HCT116 (cell line): ENCODE data around the gene INO80. TPM values are rescaled to one million over a fixed set of nuclear protein-coding genes. Genes with fewer than 3 reads are reported as not detected.
A peak's percentile ranks its signal among the peaks of the same experiment; 100 is the strongest.

ENCODE experiments used
- ATAC-seq: fragments of 200-7000 bp; cut with Tn5 transposase; 2 replicates; pipeline ENCODE4 v1.9.1; 2020; ENCODE audit warnings: mild to moderate bottlenecking, moderate library complexity
- Bru-seq: library from RNA; stranded (reverse); fragments of 400-500 nt; gene quantifications from one replicate; lab custom pipeline; 2021; lab: Mats Ljungman, UMichigan
- BruChase-seq, 2 experiments: library from RNA; stranded (reverse); fragments of 400-500 nt; gene quantifications; one replicate each; lab custom pipeline; 2021; lab: Mats Ljungman, UMichigan
- BruUV-seq: library from RNA; stranded (reverse); fragments of 400-500 nt; replicated peaks from 2 replicates; lab custom pipeline; 2021; lab: Mats Ljungman, UMichigan
- CTCF ChIA-PET: fragments of 300-600 bp; sonication (Branson Sonifier 250); formaldehyde crosslinking; loops from one replicate; lab custom pipeline; 2021; ENCODE audit warnings: antibody characterized with exemption; lab: Charles Lee
- POLR2A ChIA-PET: fragments of 300-600, 350-600 bp; sonication (Branson Sonifier 250); formaldehyde crosslinking; loops from one replicate; lab custom pipeline; 2021; ENCODE audit warnings: antibody characterized with exemption; lab: Charles Lee
- RAD21 ChIA-PET, 2 experiments: fragments of 300-600 bp; sonication (Branson Sonifier 250); formaldehyde crosslinking; loops; one replicate each; lab custom pipeline; 2023; ENCODE audit warnings: low total read pairs in 2 of 2; ENCODE audit not compliant: uncharacterized antibody in 2 of 2, unreplicated experiment in 2 of 2, low non-redundant PET in 1 of 2; lab: Charles Lee
- DNase-seq: peaks from one replicate; pipeline ENCODE4 v3.0.0-alpha.2; 2010; ENCODE audit warnings: low read depth, low spot score
- H2AFZ ChIP-seq: fragments of 200-600 bp; shearing (Covaris generic), sonication (generic); 2 replicates; pipeline ENCODE4 v1.6.1; 2017; ENCODE audit warnings: low read depth, mixed run types, mixed read lengths, antibody characterized with exemption, low read length; ENCODE audit not compliant: poor library complexity, severe bottlenecking
- H3K27ac ChIP-seq: 2 replicates; pipeline ENCODE4 v1.5.1; 2012; ENCODE audit warnings: low read depth, low read length
- H3K27me3 ChIP-seq: fragments of 200-600 bp; sonication (generic); 2 replicates; pipeline ENCODE4 v1.6.1; 2016; ENCODE audit warnings: mixed run types, low read length, mixed read lengths; ENCODE audit not compliant: insufficient read depth
- H3K36me3 ChIP-seq, 2 experiments: fragments of 200-500 bp in 1 of 2; fragments of 200-600 bp in 1 of 2; sonication (Bioruptor generic) in 1 of 2; sonication (generic) in 1 of 2; 2 replicates each; pipeline versions ENCODE4 v1.5.1 to v1.6.1; 2014 to 2016; ENCODE audit warnings: low read length in 2 of 2, inconsistent platforms in 1 of 2, mixed read lengths in 1 of 2, mixed run types in 1 of 2; ENCODE audit not compliant: insufficient read depth in 2 of 2, control insufficient read depth in 1 of 2
- H3K4me1 ChIP-seq, 2 experiments: fragments of 200-600 bp in 1 of 2; sonication (generic) in 1 of 2; 2 replicates each; pipeline versions ENCODE4 v1.5.1 to v1.6.1; 2012 to 2017; ENCODE audit warnings: low read length in 2 of 2, inconsistent platforms in 1 of 2, mild to moderate bottlenecking in 1 of 2, mixed read lengths in 1 of 2, mixed run types in 1 of 2, moderate library complexity in 1 of 2; ENCODE audit not compliant: insufficient read depth in 2 of 2, control insufficient read depth in 1 of 2
- H3K4me2 ChIP-seq: fragments of 200-600 bp; sonication (generic); 2 replicates; pipeline ENCODE4 v1.6.1; 2017; ENCODE audit warnings: mixed run types, low read length, mixed read lengths
- H3K4me3 ChIP-seq, 2 experiments: fragments of 200-600 bp in 1 of 2; sonication (generic) in 1 of 2; replicated peaks in 1 of 2; 2 replicates each; pipeline ENCODE4 v1.5.1; 2011 to 2016; ENCODE audit warnings: low read length in 2 of 2, control low read depth in 1 of 2, low read depth in 1 of 2, mild to moderate bottlenecking in 1 of 2, mixed read lengths in 1 of 2, mixed run types in 1 of 2
- H3K79me2 ChIP-seq: fragments of 200-600 bp; sonication (generic); 2 replicates; pipeline ENCODE4 v1.6.1; 2017; ENCODE audit warnings: mild to moderate bottlenecking, mixed run types, low read length, moderate library complexity, mixed read lengths; ENCODE audit not compliant: insufficient read depth
- H3K9ac ChIP-seq: fragments of 200-600 bp; sonication (generic); 2 replicates; pipeline ENCODE4 v1.6.1; 2016; ENCODE audit warnings: low read length, mixed read lengths
- H3K9me2 ChIP-seq: fragments of 200-600 bp; sonication (generic), shearing (Covaris generic); 2 replicates; pipeline ENCODE4 v1.6.1; 2017; ENCODE audit warnings: mixed run types, mild to moderate bottlenecking, moderate library complexity; ENCODE audit not compliant: insufficient read depth
- H3K9me3 ChIP-seq, 2 experiments: fragments of 200-500 bp in 1 of 2; fragments of 200-600 bp in 1 of 2; sonication (Bioruptor generic) in 1 of 2; sonication (generic) in 1 of 2; 2 replicates each; pipeline ENCODE4 v1.6.1; 2014 to 2017; ENCODE audit warnings: low read length in 2 of 2, mixed read lengths in 2 of 2, inconsistent platforms in 1 of 2, low read depth in 1 of 2, mild to moderate bottlenecking in 1 of 2, mixed run types in 1 of 2, moderate library complexity in 1 of 2; ENCODE audit not compliant: control insufficient read depth in 1 of 2, insufficient read depth in 1 of 2
- H4K20me1 ChIP-seq: fragments of 200-600 bp; sonication (generic), shearing (Covaris generic); 2 replicates; pipeline ENCODE4 v1.6.1; 2017; ENCODE audit warnings: mixed run types, mild to moderate bottlenecking, moderate library complexity; ENCODE audit not compliant: insufficient read depth
- CEBPB ChIP-seq: IDR thresholded peaks from 2 replicates; pipeline ENCODE4 v1.6.1; 2012; ENCODE audit warnings: low read depth
- ELF1 ChIP-seq: IDR thresholded peaks from 2 replicates; pipeline ENCODE4 v1.6.1; 2012; ENCODE audit warnings: low read depth, borderline replicate concordance
- POLR2A ChIP-seq: IDR thresholded peaks from 2 replicates; pipeline ENCODE4 v1.7.0; 2011; ENCODE audit warnings: borderline replicate concordance; ENCODE audit not compliant: insufficient read depth, insufficient read length; ENCODE audit errors: extremely low read depth
- SIN3A ChIP-seq: IDR thresholded peaks from 2 replicates; pipeline ENCODE4 v1.6.1; 2012; ENCODE audit warnings: low read depth
- SP1 ChIP-seq: IDR thresholded peaks from 2 replicates; pipeline ENCODE4 v1.6.1; 2012; ENCODE audit warnings: low read depth
- SRF ChIP-seq: IDR thresholded peaks from 2 replicates; pipeline ENCODE4 v1.6.1; 2012; ENCODE audit warnings: low read depth
- TCF7L2 ChIP-seq: IDR thresholded peaks from 2 replicates; pipeline ENCODE4 v1.7.0; 2011; ENCODE audit warnings: borderline replicate concordance, inconsistent platforms; ENCODE audit not compliant: insufficient read depth, insufficient read length; ENCODE audit errors: extremely low read depth
- YY1 ChIP-seq: IDR thresholded peaks from 2 replicates; pipeline ENCODE4 v1.6.1; 2011; ENCODE audit warnings: low read length, low read depth, moderate library complexity, mild to moderate bottlenecking; ENCODE audit not compliant: insufficient replicate concordance; ENCODE audit errors: extremely low read depth
- ZFX ChIP-seq: fragments of 450-650 bp; IDR thresholded peaks from 2 replicates; pipeline ENCODE4 v1.6.1; 2017
- intact Hi-C: fragments of 100-400 bp; cut with micrococcal nuclease; formaldehyde crosslinking; loops from 2 replicates; pipeline ENCODE4 v1.10.0; 2022
- long read RNA-seq: library from polyadenylated mRNA; unstranded; transcript quantifications from one replicate; pipeline ENCODE4 v2.0.0, GENCODE V29; 2021; ENCODE audit not compliant: unreplicated experiment
- polyA plus RNA-seq: library from polyadenylated mRNA; unstranded; fragments of >200 nt; gene quantifications from 2 replicates; pipeline ENCODE4 v1.2.1, GENCODE V29; 2012; ENCODE audit warnings: missing spikeins
- total RNA-seq: library from RNA; stranded (reverse); gene quantifications from one replicate; pipeline ENCODE4 v1.2.1, GENCODE V29; 2021; ENCODE audit not compliant: unreplicated experiment
- TF ChIP-seq, protein P1 (sequence below): IDR thresholded peaks from 2 replicates; pipeline ENCODE4 v1.6.1; 2012
- TF ChIP-seq, protein P2 (sequence below): IDR thresholded peaks from 2 replicates; pipeline ENCODE4 v1.6.1; 2011; ENCODE audit warnings: mild to moderate bottlenecking, low read length, moderate library complexity; ENCODE audit not compliant: insufficient replicate concordance; ENCODE audit errors: extremely low read depth
- TF ChIP-seq, protein P3 (sequence below): IDR thresholded peaks from 2 replicates; pipeline ENCODE4 v1.6.1; 2012; ENCODE audit warnings: low read depth

Gene INO80, protein sequence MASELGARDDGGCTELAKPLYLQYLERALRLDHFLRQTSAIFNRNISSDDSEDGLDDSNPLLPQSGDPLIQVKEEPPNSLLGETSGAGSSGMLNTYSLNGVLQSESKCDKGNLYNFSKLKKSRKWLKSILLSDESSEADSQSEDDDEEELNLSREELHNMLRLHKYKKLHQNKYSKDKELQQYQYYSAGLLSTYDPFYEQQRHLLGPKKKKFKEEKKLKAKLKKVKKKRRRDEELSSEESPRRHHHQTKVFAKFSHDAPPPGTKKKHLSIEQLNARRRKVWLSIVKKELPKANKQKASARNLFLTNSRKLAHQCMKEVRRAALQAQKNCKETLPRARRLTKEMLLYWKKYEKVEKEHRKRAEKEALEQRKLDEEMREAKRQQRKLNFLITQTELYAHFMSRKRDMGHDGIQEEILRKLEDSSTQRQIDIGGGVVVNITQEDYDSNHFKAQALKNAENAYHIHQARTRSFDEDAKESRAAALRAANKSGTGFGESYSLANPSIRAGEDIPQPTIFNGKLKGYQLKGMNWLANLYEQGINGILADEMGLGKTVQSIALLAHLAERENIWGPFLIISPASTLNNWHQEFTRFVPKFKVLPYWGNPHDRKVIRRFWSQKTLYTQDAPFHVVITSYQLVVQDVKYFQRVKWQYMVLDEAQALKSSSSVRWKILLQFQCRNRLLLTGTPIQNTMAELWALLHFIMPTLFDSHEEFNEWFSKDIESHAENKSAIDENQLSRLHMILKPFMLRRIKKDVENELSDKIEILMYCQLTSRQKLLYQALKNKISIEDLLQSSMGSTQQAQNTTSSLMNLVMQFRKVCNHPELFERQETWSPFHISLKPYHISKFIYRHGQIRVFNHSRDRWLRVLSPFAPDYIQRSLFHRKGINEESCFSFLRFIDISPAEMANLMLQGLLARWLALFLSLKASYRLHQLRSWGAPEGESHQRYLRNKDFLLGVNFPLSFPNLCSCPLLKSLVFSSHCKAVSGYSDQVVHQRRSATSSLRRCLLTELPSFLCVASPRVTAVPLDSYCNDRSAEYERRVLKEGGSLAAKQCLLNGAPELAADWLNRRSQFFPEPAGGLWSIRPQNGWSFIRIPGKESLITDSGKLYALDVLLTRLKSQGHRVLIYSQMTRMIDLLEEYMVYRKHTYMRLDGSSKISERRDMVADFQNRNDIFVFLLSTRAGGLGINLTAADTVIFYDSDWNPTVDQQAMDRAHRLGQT (N-terminal part only)
- total RNA-seq (28.2 TPM), Bru-seq, nascent RNA (percentile 88 among the genes with signal in this experiment), BruChase-seq, experiment 1, labeled RNA remaining after a 6-hour chase (percentile 79 among the genes with signal in this experiment), BruChase-seq, experiment 2, labeled RNA remaining after a 2-hour chase (percentile 79 among the genes with signal in this experiment)
- 18.3 and 18.9 TPM in 2 replicates for polyA plus RNA-seq
- long read RNA-seq, full-length matches to known transcripts: 7 of 40 reads
- long read RNA-seq, partial matches to known transcripts: 28 of 40 reads
- long read RNA-seq, other reads (novel, unspliced or antisense): 5 of 40 reads

DNA sequence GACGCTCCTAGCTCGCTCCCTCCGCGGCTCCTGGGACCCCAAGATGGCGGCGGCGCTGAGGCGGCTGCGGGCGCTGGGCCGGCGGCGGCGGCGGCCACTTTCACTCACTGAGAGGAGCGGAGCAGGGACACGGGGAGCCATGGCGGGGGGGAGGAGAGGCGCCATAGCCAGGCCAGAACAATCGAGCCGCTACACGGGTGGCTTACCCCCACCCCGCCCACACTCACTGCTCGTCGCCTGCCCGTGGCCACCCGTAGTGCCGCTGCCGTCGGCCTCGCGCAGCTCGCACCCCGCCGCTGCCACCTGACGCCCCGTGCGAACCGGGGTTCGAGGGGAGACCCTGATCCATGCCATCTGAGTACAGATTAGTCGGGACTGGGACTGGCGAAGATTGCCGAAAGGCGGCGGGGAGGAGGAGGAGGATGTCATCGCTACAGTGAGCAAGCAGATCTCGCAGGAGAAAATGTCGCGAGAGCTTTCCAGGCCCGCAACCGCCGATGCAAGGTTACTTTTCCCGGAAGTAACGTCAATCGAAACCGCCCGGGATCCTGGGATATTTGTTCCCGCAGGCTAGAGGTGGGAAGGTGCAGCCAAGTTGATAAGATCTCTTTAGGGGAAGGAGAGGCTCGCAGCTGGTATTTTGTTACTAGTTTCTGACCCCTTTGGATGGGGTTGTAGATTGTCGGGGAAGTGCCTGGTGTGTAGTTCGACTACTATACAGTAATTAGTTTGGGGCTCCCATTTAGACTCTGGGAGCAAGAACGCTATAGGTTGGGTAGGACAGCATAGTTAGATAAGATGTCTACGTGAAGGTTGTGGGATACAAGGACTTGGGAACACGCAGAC is at the start of gene INO80:
INO80 (minus strand) TSS at position 165 of the 846 bp plus-strand sequence. CDS start 19,970 bp downstream, outside the sequence.
- H3K9me2 ChIP-seq: no peaks in the 10 kb centered on the region
- H3K27ac ChIP-seq: peak within 1 kb of the TSS; percentile 99
- peaks cover 45% of the 10 kb centered on the region for H3K79me2 ChIP-seq
- BruUV-seq: TSS peak; percentile 98
- intact Hi-C loops: loop anchor here (5.0 kb wide), 1 partner anchor 166 kb away; no protein-coding TSS in a partner anchor
- H2AFZ ChIP-seq: no peak within 1 kb of the TSS
- H3K9me3 ChIP-seq: no peaks in the 10 kb centered on the region
- no peaks in the 10 kb centered on the region for H4K20me1 ChIP-seq
- peak; percentile 84 for ATAC-seq
- CTCF ChIA-PET: no interaction called here
- peaks cover 3 to 18% of the 10 kb centered on the region in 2 experiments; a peak in 3 of 4 replicates for H3K4me1 ChIP-seq
- H3K27me3 ChIP-seq: no peaks in the 10 kb centered on the region
- 0 out of 4 replicates have a peak, but pooled peaks cover 0 to 3% of the 10 kb centered on the region in 2 experiments for H3K36me3 ChIP-seq
- H3K4me2 ChIP-seq: peak within 1 kb of the TSS; percentile 95
- peak; percentile 98 for DNase-seq
- POLR2A ChIA-PET: interaction anchor here (0.6 to 1.4 kb wide), 4 partner anchors 10 to 216 kb away, joined by 3 to 9 read pairs (median 4); partner anchors contain the start of gene OIP5
- H3K4me3 ChIP-seq: peak within 1 kb of the TSS; percentile 89 to 96
- RAD21 ChIA-PET: no interaction called here
- H3K9ac ChIP-seq: peak within 1 kb of the TSS; percentile 97
- peak; percentile 95 for TF ChIP-seq POLR2A
- TF ChIP-seq SRF: peak; percentile 95
- TF ChIP-seq CEBPB: peak; percentile 6; the same call in 1 of the 2 replicates
- TF ChIP-seq, protein P1, sequence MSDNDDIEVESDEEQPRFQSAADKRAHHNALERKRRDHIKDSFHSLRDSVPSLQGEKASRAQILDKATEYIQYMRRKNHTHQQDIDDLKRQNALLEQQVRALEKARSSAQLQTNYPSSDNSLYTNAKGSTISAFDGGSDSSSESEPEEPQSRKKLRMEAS: peak; percentile 20; the same call in 1 of the 2 replicates
- TF ChIP-seq SP1: peak; percentile 82
- TF ChIP-seq ELF1: peak; percentile 62; the same call in 1 of the 2 replicates
- TF ChIP-seq TCF7L2: peak; percentile 71
- TF ChIP-seq ZFX: peak; percentile 63; the same call in 1 of the 2 replicates
- TF ChIP-seq, protein P2, sequence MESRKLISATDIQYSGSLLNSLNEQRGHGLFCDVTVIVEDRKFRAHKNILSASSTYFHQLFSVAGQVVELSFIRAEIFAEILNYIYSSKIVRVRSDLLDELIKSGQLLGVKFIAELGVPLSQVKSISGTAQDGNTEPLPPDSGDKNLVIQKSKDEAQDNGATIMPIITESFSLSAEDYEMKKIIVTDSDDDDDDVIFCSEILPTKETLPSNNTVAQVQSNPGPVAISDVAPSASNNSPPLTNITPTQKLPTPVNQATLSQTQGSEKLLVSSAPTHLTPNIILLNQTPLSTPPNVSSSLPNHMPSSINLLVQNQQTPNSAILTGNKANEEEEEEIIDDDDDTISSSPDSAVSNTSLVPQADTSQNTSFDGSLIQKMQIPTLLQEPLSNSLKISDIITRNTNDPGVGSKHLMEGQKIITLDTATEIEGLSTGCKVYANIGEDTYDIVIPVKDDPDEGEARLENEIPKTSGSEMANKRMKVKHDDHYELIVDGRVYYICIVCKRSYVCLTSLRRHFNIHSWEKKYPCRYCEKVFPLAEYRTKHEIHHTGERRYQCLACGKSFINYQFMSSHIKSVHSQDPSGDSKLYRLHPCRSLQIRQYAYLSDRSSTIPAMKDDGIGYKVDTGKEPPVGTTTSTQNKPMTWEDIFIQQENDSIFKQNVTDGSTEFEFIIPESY: peak; percentile 95
- TF ChIP-seq, protein P3, sequence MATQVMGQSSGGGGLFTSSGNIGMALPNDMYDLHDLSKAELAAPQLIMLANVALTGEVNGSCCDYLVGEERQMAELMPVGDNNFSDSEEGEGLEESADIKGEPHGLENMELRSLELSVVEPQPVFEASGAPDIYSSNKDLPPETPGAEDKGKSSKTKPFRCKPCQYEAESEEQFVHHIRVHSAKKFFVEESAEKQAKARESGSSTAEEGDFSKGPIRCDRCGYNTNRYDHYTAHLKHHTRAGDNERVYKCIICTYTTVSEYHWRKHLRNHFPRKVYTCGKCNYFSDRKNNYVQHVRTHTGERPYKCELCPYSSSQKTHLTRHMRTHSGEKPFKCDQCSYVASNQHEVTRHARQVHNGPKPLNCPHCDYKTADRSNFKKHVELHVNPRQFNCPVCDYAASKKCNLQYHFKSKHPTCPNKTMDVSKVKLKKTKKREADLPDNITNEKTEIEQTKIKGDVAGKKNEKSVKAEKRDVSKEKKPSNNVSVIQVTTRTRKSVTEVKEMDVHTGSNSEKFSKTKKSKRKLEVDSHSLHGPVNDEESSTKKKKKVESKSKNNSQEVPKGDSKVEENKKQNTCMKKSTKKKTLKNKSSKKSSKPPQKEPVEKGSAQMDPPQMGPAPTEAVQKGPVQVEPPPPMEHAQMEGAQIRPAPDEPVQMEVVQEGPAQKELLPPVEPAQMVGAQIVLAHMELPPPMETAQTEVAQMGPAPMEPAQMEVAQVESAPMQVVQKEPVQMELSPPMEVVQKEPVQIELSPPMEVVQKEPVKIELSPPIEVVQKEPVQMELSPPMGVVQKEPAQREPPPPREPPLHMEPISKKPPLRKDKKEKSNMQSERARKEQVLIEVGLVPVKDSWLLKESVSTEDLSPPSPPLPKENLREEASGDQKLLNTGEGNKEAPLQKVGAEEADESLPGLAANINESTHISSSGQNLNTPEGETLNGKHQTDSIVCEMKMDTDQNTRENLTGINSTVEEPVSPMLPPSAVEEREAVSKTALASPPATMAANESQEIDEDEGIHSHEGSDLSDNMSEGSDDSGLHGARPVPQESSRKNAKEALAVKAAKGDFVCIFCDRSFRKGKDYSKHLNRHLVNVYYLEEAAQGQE: no peak
- peak; percentile 68; the same call in 1 of the 2 replicates for TF ChIP-seq SIN3A
- peak; percentile 87 for TF ChIP-seq YY1
